HG03095 (cell line): ENCODE measurements around the gene C9orf50.
"Not testable (repeated sequence)": the region's sequence is repeated elsewhere in the genome, so short reads cannot be mapped to it uniquely, and the experiment has no call there.

Experiments
- ATAC-seq: cut with Tn5 transposase; IDR thresholded peaks from one replicate; pipeline ENCODE4 v1.9.1; 2021; ENCODE audit warnings: moderate library complexity; ENCODE audit not compliant: unreplicated experiment

The C9orf50 gene

DNA sequence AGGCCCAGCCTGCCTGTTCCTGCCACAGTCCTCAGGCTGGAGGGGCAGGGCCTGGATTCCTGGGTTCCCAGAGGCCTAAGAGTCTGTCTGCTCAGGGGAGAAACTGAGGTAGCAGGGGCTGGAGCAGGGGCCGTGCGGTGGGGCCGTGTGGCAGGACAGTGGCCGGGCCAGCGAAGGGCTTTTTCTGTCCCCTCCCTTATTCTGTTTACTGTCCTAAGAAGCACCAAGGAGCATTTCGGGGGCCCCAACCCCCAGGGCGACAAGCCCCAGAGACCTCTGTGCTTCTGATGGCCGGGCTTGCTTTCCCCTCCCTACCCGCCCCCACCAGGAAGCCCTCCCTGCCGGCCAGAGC lies 27.8 kb upstream of the C9orf50 start:
- no peak for ATAC-seq

- no peak for ATAC-seq
Observed at GRCh38 chr9:129648092-129648763, 27.3 kb upstream of the C9orf50 start.

DNA sequence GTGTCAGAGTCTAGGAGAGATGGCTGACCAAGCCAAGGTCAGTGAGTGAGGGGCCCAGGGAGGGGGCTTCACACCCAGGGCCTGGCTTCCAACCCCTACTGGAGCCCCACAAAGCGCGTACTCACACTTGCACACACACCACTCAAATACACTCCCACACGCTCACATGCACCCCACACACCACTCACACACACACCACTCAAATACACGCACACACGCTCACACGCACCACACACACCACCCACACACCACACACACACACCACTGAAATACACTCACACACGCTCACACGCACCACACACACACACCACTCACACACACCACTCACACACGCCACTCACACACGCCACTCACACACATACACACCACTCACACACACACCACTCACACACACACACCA lies 26.7 kb upstream of the C9orf50 start:
- ATAC-seq: no peak

- no peak for ATAC-seq
Observed at GRCh38 chr9:129646654-129647053, 25.8 kb upstream of the C9orf50 start.

DNA sequence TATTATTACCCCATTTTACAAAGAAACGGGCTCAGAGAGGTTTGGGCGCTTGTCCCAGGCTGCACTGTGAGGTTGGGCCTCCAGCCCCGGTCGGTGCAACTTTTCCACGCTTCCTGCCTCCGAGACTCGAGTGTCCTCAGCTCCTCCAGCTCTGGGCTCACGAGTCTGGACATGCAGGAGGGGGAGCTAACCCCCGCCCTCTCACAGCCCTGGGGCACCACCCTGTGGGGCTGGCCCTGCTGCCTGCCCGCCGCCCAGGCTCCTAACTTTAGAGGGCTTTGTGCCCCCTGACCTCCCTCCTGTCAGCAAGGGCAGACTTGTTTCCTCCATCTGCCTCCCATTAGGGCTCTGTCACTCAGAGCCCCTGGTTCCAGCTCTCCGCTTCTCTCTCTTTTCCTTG lies 25.4 kb upstream of the C9orf50 start:
- no peak for ATAC-seq

GRCh38 chr9:129644902-129645301 lies 24.0 kb upstream of the C9orf50 start:
- ATAC-seq: no peak

DNA sequence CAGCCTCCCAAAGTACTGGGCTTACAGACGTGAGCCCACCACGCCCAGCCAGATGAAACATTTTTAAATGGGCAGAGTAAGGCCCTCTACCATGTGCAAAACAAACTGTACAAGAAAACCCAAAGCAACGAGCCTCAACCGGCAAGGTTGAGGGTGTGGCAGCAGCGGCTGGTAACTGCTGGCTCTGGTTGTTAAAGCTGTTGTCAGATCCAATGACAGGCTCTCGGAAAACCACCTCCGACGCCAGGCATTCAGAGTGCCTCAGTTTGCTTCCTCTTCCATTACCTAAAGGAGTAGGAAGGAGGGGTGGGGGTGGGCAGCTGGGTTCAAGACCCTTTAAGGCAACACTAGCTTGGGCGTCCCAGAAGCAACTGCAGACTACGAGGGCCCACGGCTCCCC lies 23.5 kb upstream of the C9orf50 start:
- no peak for ATAC-seq

DNA sequence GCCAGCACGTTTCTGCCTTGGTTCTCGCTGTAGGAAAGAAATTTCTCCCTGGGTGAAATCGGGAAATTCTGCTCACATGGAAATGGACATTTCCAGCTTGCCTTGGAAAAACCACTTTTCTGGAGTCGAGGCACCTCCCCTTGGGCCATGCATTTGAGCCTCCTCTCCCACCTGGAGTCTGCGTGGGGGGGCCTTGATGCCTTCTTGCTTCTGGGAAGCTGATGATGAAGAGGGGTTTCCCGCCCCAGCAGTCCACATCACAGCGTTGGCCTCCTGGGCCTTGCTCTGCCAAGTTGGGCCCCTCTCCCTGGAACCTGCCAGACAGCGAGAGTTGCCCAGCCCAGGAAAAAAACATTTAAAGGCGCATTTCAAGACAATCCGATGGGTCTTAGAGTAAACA lies 22.8 kb upstream of the C9orf50 start:
- ATAC-seq: no peak

GRCh38 chr9:129641750-129642585 lies 21.1 kb upstream of the C9orf50 start, which contains the start of gene ASB6:
TSS of gene ASB6 (minus strand) at chr9:129642151. CDS start at chr9:129641999, 152 bp downstream.
- ATAC-seq: peak; percentile 78

GRCh38 chr9:129640871-129641749 lies 20.2 kb upstream of the C9orf50 start:
- no peak for ATAC-seq

GRCh38 chr9:129640086-129640870 lies 19.4 kb upstream of the C9orf50 start:
- no peak for ATAC-seq

- ATAC-seq: no peak
Observed at GRCh38 chr9:129639756-129640085, 18.8 kb upstream of the C9orf50 start.

- no peak for ATAC-seq
Observed at GRCh38 chr9:129639034-129639630, 18.2 kb upstream of the C9orf50 start.

- no peak for ATAC-seq
Observed at GRCh38 chr9:129637673-129638439, 17.0 kb upstream of the C9orf50 start.

GRCh38 chr9:129637102-129637501 lies 16.2 kb upstream of the C9orf50 start:
- ATAC-seq: no peak

DNA sequence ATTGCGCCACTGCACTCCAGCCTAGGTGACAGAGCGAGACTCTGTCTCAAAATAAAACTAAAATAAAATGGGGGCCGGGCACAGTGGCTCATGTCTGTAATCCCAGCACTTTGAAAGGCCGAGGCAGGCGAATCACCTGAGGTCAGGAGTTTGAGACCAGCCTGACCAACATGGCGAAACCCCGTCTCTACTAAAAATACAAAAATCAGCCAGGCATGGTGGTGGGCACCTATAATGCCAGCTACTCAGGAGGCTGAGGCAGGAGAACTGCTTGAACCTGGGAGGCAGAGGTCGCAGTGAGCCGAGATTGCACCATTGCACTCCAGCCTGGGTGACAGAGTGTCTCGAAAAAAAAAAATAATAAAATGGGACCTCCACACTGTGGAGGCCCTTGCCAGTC lies 15.4 kb upstream of the C9orf50 start:
- ATAC-seq: not testable (repeated sequence)

DNA sequence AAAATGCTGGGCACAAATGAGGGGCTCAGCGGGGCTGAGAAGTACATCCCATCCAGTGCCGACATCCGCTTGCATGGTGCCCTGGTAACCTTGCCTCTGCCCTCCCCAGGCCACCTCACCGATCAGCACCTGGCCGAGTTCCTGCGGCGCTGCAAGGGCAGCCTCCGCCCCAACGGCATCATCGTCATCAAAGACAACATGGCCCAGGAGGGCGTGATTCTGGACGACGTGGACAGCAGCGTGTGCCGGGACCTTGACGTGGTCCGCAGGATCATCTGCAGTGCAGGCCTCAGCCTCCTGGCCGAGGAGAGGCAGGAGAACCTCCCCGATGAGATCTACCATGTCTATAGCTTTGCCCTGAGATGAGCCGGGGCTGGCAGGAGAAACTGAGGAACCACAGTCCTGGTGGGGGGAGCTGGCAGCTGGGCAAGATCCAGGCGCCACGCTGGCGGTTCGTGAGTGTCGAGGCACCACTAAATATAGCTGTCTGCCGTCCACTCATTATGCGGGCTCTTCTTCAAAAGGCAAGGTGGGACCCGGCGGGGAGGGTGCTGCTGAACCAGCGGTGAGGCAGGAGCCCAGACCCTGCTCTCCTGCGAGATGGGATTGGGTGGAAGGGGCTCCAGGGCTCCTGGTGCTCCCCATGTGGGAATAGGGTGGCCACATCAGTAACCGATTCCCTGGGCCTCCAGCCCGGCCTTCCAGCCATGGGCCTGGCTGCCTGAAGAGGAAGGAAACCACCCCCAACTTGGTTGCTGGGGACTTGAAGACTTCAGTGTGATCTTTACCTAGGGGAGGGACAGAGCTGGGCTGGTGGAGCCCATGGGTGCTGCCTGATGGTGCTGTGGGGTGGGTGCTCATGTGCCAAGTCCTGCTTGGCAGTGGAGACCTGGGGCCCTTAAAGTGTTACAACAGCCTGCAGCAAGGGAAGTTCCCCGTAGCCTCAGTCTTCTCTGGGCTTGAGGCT lies 14.5 kb upstream of the C9orf50 start:
- ATAC-seq: no peak

- no peak for ATAC-seq
Observed at GRCh38 chr9:129633848-129634247, 12.9 kb upstream of the C9orf50 start.
